H1 (cell line): ENCODE measurements around the gene MCUB. TPM values are rescaled to one million over a fixed set of nuclear protein-coding genes. Genes with fewer than 3 reads are reported as not detected.

Experiments
- ASH2L ChIP-seq: fragments of 200-600, 300-600 bp; sonication (generic); IDR thresholded peaks from one replicate; pipeline ENCODE4 v1.7.1; 2017; ENCODE audit warnings: low read length
- ATF2 ChIP-seq: IDR thresholded peaks from 2 replicates; pipeline ENCODE4 v1.6.1; 2012; ENCODE audit warnings: low read length, inconsistent platforms
- ATF3 ChIP-seq: IDR thresholded peaks from 2 replicates; pipeline ENCODE4 v1.6.1; 2011; ENCODE audit warnings: low read depth, mild to moderate bottlenecking, low read length; ENCODE audit not compliant: insufficient read depth
- BRCA1 ChIP-seq: IDR thresholded peaks from 2 replicates; pipeline ENCODE4 v1.6.1; 2012; ENCODE audit warnings: low read depth, low read length, improper control_type of control experiment
- CBX8 ChIP-seq: fragments of 300-800, 300-1000 bp; sonication (generic); IDR thresholded peaks from 2 replicates; pipeline ENCODE4 v1.7.1; 2016; ENCODE audit warnings: low read depth, low read length, borderline replicate concordance
- CREB1 ChIP-seq: IDR thresholded peaks from 2 replicates; pipeline ENCODE4 v1.6.1; 2012; ENCODE audit warnings: inconsistent platforms
- E2F6 ChIP-seq: IDR thresholded peaks from 2 replicates; pipeline ENCODE4 v1.6.1; 2012; ENCODE audit warnings: inconsistent platforms
- EZH2 ChIP-seq: fragments of 200-600 bp; sonication (generic); IDR thresholded peaks from 2 replicates; pipeline ENCODE4 v1.7.1; 2012; ENCODE audit warnings: low read depth, mild to moderate bottlenecking, moderate library complexity, low read length, inconsistent platforms; ENCODE audit not compliant: severe bottlenecking
- GABPA ChIP-seq: IDR thresholded peaks from 2 replicates; pipeline ENCODE4 v1.6.1; 2011; ENCODE audit warnings: mild to moderate bottlenecking, low read length, moderate library complexity, borderline replicate concordance; ENCODE audit not compliant: insufficient read depth
- GTF2F1 ChIP-seq: IDR thresholded peaks from 2 replicates; pipeline ENCODE4 v1.6.1; 2012; ENCODE audit warnings: low read depth, low read length, improper control_type of control experiment, borderline replicate concordance
- KDM4A ChIP-seq: IDR thresholded peaks from one replicate; pipeline ENCODE4 v1.7.1; 2012; ENCODE audit warnings: low read depth, mild to moderate bottlenecking, moderate library complexity, low read length, inconsistent platforms; ENCODE audit not compliant: severe bottlenecking
- MAFK ChIP-seq: IDR thresholded peaks from 2 replicates; pipeline ENCODE4 v1.6.1; 2012; ENCODE audit warnings: low read depth, mild to moderate bottlenecking, improper control_type of control experiment, low read length
- MAX ChIP-seq: IDR thresholded peaks from 2 replicates; pipeline ENCODE4 v1.6.1; 2012; ENCODE audit warnings: inconsistent platforms
- POLR2AphosphoS5 ChIP-seq: IDR thresholded peaks from 2 replicates; pipeline ENCODE4 v1.6.1; 2011; ENCODE audit warnings: low read depth, low read length
- POU5F1 ChIP-seq: IDR thresholded peaks from 2 replicates; pipeline ENCODE4 v1.6.1; 2011; ENCODE audit warnings: low read depth, mild to moderate bottlenecking, low read length, moderate library complexity
- SIRT6 ChIP-seq: IDR thresholded peaks from one replicate; pipeline ENCODE4 v1.7.1; 2012; ENCODE audit warnings: low read length, inconsistent platforms
- SIX5 ChIP-seq: IDR thresholded peaks from 2 replicates; pipeline ENCODE4 v1.6.1; 2011; ENCODE audit warnings: mild to moderate bottlenecking, low read depth, low read length
- SP1 ChIP-seq: IDR thresholded peaks from 2 replicates; pipeline ENCODE4 v1.6.1; 2011; ENCODE audit warnings: low read depth, low read length
- TAF7 ChIP-seq: optimal IDR thresholded peaks from 2 replicates; pipeline ENCODE3; 2011; ENCODE audit warnings: low read depth, mild to moderate bottlenecking, inconsistent platforms, low read length, moderate library complexity, borderline replicate concordance
- TBP ChIP-seq: IDR thresholded peaks from 2 replicates; pipeline ENCODE4 v1.6.1; 2011; ENCODE audit warnings: low read depth, low read length, improper control_type of control experiment
- TEAD4 ChIP-seq: IDR thresholded peaks from 2 replicates; pipeline ENCODE4 v1.6.1; 2012; ENCODE audit warnings: low read depth, low read length, inconsistent platforms, mixed read lengths
- polyA plus RNA-seq, 7 experiments: library from polyadenylated mRNA; depleted of rRNA in 3 of 7; stranded (reverse) in 5 of 7; unstranded in 2 of 7; fragments of >200 nt in 5 of 7; fragments of 200-250 nt in 2 of 7; gene quantifications; 1 replicate in 5 of 7; 2 replicates in 1 of 7; 4 replicates in 1 of 7; pipeline versions ENCODE4 v1.2.1 to v1.2.3, GENCODE V29; 2011 to 2013; ENCODE audit warnings: missing spikeins in 2 of 7, mixed read lengths in 2 of 7
- total RNA-seq: library from RNA; stranded (reverse); fragmentation: NEBNext Ultra II Directional; extraction: Animal tissue kit (Norgen Biotek cat#: 25700); gene quantifications from 2 replicates; pipeline ENCODE4 v1.2.1, GENCODE V29; 2021

Gene MCUB
- total and polyA plus RNA-seq, 2 of the 8 experiments (the other 6 are each of a cell fraction or from before 2014, with no cell fraction given), result 15.2 to 19.4 TPM

- peak; percentile 28; the same call in 1 of the 2 replicates for TF ChIP-seq GTF2F1
- TF ChIP-seq TBP, result peak; percentile 67
- TF ChIP-seq TEAD4, result no peak
- TF ChIP-seq TAF7, result peak; percentile 29
- no peak for TF ChIP-seq CBX8
- no peak for TF ChIP-seq POU5F1
- peak; percentile 83 for TF ChIP-seq ASH2L
- TF ChIP-seq EZH2, result no peak
- TF ChIP-seq KDM4A, result peak; percentile 95
- TF ChIP-seq BRCA1, result no peak
- peak; percentile 22; the same call in 1 of the 2 replicates for TF ChIP-seq MAX
- TF ChIP-seq MAFK, result no peak
- TF ChIP-seq CREB1, result peak; percentile 44
- 0 out of 2 replicates have a peak, but pooled peaks have one; percentile 9 for TF ChIP-seq GABPA
- no peak for TF ChIP-seq SP1
- TF ChIP-seq E2F6, result no peak
- TF ChIP-seq ATF3, result no peak
- no peak for TF ChIP-seq SIX5
- peak; percentile 88 for TF ChIP-seq POLR2AphosphoS5
- TF ChIP-seq SIRT6, result no peak
- TF ChIP-seq ATF2, result no peak
Observed at GRCh38 chr4:109702950-109703663, 143.1 kb downstream of the MCUB start, which contains the start of gene CASP6 (continued).
